HG03139 (cell line): ENCODE data around the gene GHR.

Source experiments
- ATAC-seq: cut with Tn5 transposase; IDR thresholded peaks from one replicate; pipeline ENCODE4 v1.9.1; 2021; ENCODE audit not compliant: unreplicated experiment

The GHR gene

GRCh38 chr5:42461507-42461906, 38.3 kb downstream of the GHR start:
- no peak for ATAC-seq

DNA sequence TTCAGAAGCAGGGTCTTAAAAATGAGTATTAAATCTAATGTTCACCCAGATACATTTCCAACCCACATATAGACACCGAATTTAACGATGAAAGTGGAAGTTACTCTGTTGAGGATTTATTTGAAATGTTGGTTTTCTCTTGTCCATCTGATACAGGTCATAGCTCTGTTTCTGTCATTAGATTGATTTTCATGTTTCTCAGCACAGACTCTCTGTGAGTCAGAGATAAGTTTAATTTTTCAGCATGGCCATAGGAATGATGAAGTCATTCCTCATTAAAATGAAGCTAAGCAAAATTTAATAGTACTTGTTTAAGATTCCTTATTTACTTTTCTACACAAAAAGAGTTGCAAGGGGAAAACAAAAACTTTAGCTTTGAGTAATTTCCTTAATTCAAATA, 38.8 kb downstream of the GHR start:
- ATAC-seq, result no peak

- no peak for ATAC-seq
These were observed 44.3 kb downstream of the GHR start for GRCh38 chr5:42467572-42467971.

DNA sequence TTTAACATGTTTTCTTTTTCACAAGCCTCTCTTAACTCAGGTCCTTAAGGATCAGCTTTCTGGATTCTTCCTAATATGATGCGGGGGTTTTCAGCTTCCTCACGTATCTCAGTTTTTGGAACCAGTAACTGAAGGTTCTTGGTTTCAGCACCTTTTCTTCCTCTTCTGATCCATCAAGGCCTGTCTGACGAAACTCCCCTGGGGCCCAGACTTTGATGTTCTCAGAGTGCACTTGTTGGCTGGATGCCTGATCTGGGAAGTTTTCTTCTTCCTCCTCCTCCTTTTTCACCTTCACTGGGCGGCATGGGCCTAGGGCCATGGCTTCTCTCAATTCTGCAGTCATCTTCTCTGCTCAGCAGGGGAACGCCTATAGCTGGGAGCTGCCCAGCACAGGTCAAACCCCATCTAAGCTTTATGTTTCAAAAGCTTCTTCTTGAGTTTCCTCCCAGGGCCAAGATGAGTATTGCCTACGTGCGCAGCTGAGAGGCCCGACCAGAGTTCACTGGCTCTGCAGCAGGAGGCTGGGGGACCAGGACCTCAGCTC, 44.8 kb downstream of the GHR start:
- no peak for ATAC-seq

DNA sequence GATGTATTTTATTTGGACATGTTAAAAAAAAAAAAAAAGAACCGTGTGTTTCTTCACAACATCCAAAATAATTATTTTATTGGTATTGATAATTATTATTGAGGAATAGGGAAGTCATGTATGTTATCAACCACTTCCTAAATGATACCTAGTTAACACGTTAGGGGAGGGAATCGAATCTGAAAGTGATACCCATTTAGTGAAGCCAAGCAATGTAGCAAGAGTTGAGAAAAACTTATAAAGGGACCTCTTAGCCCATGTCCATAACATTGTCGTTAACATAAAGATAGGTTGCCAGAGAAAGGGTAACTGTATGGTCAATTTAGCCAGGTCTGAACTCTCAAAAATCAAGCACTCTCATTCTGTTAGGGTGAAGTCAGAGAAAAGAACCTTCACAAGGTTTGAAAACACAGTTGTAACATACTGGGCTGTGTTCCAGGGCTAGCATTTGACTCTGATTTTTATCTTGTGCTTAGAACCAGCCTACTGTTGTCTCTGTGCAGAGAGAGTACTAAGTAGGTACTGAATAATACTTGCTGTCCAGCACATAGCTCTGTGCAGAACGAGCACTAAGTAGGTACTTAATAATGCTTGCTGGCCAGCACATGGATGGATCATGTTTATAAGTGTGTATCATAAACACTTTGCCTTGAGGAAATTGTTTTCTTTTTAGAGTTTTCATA, 60.4 kb downstream of the GHR start:
- ATAC-seq, result peak; percentile 78

GRCh38 chr5:42487077-42487476, 63.8 kb downstream of the GHR start:
- ATAC-seq, result no peak

GRCh38 chr5:42487821-42488220, 64.6 kb downstream of the GHR start:
- ATAC-seq, result no peak

GRCh38 chr5:42490831-42491230, 67.6 kb downstream of the GHR start:
- no peak for ATAC-seq

DNA sequence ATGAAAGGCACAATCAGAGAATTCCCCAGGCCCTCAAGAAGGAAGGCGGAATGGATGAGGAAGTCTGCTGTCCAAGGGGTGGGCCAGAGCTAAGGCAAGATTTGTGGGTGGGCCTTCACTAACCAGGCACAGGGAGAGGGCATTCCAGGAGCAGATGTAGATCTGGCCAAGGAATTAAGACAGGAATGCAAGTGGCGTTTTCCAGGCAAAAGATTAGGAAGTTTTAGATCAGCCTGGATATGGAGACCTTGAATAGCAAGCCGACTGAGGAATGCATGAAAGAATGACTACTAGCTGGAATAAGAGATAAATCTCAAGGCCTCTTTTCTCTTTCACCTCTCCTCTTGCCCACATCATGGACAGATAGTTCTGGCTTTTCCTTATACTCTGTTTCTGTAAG, 68.5 kb downstream of the GHR start:
- no peak for ATAC-seq

DNA sequence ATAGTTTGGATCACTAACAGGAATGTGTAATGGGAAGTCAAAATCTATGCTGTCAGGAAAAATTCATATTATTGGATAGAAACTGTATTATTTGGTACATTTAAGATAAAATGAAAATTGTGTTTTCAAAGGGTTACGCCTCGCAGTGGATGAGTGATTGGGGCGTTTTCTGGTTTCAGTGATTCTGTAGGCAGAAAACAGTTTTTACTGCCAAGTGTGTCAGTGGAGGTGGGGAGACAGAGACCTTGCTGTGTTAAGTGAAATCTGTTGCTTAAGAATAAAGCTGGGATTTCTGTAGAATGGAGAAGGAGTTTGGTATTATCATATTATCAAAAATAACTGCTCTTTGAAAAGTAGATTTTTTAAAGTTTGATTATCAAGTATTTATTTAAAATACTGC, 69.7 kb downstream of the GHR start:
- ATAC-seq, result no peak

DNA sequence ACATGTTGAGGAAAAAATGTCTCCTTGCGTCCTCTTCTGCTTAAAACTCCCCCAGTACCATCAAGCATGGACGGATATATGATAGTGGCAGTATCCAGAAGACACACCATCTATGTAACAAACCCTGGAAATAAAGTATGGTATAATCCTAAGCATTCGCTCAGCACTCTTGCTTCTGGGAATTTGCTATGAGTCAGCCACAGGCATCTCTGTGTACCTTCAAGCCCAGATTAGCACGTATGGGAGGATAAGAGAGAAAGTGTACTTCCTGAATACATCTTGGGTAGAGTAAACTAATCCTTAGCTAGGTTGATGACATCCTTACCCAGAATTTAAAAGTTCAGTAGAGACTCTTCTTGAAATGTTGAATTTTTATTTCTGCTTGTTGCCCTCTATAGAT, 71.2 kb downstream of the GHR start:
- ATAC-seq, result no peak

DNA sequence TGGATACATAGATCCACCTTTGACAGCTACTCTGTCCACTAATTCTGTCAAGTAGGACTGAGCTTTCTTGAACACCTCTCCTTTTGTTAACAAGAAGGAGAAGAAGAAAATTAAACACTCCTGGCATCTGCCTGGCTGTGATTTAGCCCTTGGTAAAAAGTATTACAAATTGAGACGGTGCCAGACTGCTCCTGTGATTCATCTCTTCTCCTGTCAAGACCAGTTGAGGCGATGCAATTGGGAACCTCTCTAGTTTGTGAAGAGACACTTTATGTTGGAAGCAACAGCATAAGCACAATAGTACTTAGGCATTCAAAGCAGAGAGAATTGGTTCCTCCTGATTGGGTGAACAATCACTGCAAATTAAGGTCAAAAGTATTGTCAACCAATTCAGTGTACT, 72.7 kb downstream of the GHR start:
- no peak for ATAC-seq

DNA sequence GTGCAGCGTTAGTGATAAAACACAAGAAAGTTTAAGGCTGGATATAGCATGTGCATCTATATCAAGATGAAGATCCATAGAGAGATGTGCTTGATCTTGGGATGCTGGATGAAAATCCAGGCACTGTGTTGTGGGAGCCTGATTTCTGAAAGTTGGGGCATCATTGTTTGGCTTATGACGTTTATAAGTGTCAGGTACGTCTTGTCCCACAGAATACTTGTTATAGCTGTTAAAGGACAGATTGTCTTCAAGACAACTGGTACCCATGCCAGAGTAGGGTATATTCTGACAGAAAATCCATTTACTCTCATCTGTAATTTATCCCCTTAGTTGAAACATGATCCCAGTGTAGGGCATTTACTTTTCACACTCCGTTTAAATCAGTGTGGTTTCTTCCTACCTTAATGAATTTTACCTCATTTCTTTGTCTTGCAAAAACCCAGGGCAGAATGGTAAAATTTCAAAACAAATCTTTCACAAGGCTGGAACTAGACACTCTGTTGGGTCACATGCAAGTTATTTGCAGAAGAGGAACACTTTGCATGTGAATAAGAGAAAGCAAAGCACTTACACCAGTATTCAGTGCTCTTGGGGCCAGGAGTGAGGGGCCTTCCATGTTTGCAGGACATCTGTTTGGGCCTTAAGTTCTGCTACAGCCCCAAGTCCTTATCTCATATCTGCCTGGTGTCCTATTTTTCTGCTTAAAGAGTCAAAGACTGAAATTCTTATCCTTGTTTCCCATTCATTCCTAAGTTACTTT, 73.3 kb downstream of the GHR start:
- no peak for ATAC-seq

GRCh38 chr5:42498000-42498399, 74.8 kb downstream of the GHR start:
- ATAC-seq, result no peak

DNA sequence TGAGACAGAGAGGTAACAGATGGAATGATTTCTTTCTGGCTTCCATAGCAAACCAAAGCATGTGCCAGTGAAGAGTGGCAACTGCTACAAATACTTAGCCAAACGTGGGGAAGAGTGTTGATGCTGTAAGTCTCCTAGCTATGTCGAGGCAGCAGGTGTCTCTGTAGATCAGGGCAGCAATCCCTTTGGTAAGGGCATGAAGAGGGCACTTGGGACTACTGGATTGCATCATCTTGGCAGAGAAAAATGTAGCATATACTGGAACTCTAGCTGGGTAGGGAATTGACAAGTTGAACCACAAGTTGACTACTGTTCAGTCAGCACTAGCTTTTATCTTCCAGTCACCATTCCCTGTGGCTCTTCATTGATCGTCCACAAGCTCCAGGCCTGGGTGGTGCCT, 75.8 kb downstream of the GHR start:
- no peak for ATAC-seq

- no peak for ATAC-seq
These were observed 76.9 kb downstream of the GHR start for GRCh38 chr5:42500003-42500599.

GRCh38 chr5:42502613-42503470, 79.6 kb downstream of the GHR start:
- ATAC-seq, result no peak

- no peak for ATAC-seq
These were observed 83.4 kb downstream of the GHR start for GRCh38 chr5:42506662-42507061.

- no peak for ATAC-seq
These were observed 84.3 kb downstream of the GHR start for GRCh38 chr5:42507451-42508097.

DNA sequence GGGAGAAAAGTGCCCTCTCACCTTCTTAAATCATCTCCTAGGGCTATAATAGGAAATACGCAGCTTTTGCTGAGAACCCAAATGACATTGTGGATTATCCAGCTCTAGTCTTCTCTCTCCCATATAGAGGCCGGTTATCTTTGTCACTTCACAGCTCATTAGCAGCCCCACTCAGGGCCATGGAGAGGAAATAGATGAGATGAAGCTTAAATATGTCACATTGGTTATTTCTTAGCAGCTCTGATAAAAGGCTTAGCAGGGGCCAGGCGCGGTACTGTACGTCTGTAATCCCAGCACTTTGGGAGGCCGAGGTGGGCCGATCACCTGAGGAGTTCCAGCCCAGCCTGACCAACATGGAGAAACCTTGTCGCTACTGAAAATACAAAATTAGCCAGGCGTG, 90.0 kb downstream of the GHR start:
- ATAC-seq, result no peak

- ATAC-seq, result no peak
These were observed 91.5 kb downstream of the GHR start for GRCh38 chr5:42514754-42515153.
